Measurements from ENCODE around the gene GAS6.

Gene GAS6

GRCh38 chr13:113887700-113888201, 23.9 kb upstream of the GAS6 start:
- no peak for DNase-seq (ENCODE audit: low read depth)

DNA sequence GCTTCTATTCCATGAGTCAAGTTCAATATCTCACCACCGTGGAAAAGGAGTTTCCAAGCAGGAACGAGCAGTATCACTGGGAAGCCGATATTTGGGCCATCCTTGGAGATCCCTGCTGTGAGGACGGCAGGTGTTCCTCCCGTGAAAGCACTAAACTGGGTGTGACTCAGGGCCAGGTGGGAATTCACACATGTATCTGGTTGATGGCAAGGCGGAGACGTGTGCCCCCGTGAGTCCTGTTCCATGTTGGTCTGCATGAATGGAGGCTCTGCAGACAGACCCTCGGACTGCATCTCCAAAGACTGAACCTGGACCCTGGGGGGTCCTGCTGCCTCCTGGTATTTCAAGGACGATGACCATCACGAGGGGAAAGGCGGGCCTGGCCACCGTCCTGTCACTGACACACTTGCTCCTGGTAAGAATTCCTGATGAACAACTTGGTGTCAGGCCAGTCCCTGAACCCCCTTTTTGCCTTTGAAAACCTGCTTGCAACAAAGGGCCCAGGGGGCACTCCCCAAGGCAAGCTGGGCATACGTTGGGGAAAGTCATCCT, 22.8 kb upstream of the GAS6 start:
- no peak for DNase-seq (ENCODE audit: low read depth)

- DNase-seq (ENCODE audit: low read depth): no peak
These were observed 20.9 kb upstream of the GAS6 start for GRCh38 chr13:113884821-113885220.

DNA sequence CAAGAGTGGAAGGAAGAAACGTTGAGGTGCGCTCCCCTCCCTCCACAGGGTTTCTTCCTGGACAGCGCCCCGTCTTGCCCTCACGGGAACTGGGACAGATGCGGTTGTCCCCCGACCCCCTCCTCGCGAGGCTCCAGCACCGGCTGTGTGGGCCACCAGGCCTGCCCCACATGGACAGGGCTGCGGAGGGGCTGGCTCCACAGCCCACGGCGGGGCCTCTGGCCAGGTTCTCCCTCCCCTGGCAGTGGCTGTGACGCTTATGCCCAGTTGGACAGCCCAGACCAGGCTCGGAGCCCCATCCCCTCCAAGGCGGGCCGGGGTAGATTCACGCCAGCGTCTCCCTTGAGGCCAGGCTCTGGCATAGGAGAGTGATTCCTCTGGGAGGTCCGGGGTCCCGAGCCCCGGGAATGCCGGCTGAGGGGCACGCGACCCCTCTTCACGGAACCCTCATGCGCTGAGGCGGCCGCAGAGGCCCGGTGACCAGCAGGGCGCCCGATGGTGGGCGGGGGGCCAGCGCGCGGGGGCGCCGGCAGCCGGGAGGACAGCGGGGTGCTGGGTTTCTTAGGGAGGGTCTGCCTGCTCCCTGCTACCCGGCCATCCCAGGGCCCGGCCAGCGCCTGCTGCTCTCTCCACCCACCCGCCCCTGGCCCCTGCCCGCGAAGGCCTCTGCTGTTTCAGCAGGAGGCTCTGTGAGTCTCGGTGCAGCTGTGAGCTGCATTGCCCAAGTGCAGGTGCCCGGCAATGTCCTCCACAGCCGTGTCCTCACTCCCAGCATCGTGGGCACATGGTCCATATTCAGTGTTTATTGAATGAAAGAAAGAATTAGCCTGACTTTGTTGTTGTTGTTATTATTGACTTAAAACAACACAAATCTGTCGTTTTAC, 20.3 kb upstream of the GAS6 start:
- DNase-seq (ENCODE audit: low read depth): no peak

- DNase-seq (ENCODE audit: low read depth): no peak
These were observed 19.5 kb upstream of the GAS6 start for GRCh38 chr13:113883314-113883811.

DNA sequence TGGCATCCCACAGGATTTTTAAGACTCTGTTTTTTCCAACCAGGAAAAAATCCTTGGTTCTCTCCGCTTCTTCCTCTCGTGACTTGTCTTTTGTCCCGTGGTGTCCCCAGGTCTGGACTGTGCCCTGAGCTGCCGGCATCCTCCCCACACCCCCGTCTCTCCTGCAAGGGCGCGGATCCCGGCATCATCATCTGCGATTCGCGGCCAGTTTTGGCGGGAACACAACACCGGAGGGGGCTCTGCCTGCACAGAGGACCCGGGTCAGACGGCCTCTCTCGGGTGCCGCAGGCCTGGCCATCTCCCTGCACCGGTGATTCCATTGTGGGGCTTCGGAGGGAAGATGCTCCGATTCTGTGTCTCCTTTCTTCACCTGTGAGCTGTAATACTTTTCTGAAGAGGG, 18.8 kb upstream of the GAS6 start:
- DNase-seq (ENCODE audit: low read depth): no peak

- DNase-seq (ENCODE audit: low read depth): no peak
These were observed 18.4 kb upstream of the GAS6 start for GRCh38 chr13:113882267-113882630.

GRCh38 chr13:113881614-113882266, 17.9 kb upstream of the GAS6 start:
- no peak for DNase-seq (ENCODE audit: low read depth)

- DNase-seq (ENCODE audit: low read depth): no peak
These were observed 17.1 kb upstream of the GAS6 start for GRCh38 chr13:113880651-113881611.

DNA sequence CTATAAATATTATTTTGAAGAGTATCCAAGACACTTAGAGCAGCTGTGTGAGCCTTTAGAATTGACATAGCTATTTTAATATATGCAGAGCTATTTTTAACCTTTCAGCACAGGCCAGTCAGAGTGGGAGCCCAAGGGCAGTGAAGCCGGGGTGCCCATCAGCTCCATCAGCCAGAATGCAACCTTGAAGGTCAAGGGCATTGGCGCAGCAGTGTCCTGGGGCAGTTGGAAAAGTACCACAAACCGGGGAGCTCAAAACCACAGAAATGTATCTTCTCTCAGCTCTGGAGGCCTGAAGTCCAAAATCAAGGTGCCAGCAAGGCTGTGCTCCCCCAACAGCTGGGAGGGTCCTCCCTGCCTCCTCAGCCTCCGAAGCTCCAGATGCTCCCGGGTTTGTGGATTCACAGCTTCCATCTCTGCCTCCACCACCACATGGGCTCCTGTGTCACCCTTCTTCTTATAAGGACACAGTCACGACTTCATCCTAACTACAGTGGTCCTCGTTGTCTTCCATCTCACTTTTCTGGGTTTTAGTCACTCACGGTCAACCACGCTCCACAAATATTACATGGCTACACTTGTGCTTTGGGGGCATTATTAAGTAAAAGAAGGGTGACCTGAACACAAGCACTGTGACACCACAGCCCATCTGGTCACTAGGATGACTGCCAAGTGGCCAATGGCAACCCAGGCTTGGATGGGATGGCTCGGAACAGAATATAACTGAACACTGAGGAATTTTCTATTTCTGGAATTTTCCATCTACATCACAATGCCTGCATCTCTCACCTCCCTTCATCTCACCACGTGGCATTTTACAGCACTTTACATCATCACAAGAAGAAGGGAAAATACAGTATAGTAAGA, 15.9 kb upstream of the GAS6 start:
- no peak for DNase-seq (ENCODE audit: low read depth)

GRCh38 chr13:113879017-113879416, 15.1 kb upstream of the GAS6 start:
- DNase-seq (ENCODE audit: low read depth): no peak

DNA sequence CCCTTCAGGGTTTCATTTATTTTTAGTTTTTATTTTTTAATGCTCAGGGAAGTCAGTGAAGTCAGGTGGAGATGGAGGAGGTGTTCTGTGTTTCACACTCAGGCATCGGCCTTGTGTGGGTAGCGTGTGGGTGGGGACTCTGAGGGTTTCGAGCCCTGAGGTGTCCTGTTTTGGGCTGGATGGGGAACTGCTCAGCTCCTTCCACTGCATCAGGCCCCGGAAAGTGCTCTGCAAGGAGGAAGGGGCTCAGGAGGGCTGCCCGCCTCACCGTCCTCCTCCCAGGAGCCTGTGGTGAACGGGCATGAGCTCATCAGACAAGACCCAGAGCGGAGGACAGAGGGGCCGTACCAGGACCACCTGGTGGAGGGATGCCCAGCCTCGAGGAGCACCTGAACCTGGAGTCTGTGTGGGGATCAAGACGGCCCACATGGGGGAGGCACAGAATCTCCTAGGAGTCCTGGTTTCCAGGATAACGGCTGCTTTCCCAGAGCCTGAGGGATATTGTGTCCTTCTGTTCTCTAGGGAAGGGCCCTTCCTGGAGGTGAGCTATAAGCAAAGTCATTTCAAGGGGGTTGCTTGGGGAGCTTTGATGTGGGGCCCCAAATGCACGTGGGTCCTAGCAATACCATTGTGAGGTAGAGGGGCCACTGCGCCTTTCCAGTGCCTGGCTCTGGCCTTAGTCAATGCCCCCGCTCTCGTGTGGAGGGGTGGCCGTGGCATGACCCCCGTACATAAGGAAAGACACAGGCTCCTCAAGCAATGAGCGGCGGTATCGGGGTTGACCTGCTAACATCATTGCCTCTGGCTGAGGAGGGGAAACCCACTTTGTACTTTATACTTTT, 13.5 kb upstream of the GAS6 start:
- no peak for DNase-seq (ENCODE audit: low read depth)

DNA sequence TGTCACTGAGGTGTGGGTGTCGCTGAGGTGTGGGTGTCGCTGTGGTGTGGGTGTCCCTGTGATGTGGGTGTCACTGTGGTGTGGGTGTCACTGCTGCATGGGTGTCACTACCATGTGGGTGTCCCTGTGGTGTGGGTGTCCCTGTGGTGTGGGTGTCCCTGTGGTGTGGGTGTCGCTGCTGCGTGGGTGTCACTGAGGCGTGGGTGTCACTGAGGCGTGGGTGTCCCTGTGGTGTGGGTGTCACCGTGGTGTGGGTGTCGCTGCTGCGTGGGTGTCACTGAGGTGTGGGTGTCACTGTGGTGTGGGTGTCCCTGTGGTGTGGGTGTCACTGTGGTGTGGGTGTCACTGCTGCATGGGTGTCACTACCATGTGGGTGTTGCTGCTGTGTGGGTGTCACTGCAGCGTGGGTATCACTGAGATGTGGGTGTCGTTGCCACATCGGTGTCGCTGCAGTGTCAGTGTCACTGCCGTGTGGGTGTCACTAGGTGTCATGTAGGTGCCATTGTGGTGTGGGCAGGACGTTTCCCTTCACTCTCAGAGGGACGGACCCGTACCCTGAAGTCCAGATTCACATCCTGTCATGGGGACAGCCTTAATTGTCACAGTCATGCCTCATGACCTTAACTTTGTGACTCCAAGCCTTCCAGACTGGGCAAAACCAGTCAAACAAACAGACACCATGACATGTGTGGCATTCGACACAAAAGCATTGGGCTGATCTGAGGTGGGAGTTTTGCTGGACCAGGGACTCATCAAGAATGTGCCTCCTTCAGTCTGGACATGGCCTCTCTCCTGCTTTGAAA, 12.7 kb upstream of the GAS6 start:
- no peak for DNase-seq (ENCODE audit: low read depth)

DNA sequence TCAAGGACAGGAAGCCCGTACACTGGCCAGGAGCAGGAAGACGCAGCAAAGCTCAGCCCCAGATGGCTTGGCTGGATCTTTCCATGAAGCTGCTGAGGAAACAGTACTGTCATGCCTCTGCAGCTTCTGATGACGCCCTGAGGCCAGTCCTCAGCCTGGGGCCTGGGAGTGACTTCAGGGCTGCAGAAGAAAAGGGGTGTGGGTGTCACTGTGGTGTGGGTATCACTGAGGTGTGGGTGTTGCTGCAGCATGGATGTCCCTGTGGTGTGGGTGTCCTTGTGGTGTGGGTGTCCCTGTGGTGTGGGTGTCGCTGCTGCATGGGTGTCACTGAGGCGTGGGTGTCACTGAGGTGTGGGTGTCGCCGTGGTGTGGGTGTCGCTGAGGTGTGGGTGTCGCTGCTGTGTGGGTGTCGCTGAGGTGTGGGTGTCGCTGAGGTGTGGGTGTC, 12.0 kb upstream of the GAS6 start:
- DNase-seq (ENCODE audit: low read depth): no peak

DNA sequence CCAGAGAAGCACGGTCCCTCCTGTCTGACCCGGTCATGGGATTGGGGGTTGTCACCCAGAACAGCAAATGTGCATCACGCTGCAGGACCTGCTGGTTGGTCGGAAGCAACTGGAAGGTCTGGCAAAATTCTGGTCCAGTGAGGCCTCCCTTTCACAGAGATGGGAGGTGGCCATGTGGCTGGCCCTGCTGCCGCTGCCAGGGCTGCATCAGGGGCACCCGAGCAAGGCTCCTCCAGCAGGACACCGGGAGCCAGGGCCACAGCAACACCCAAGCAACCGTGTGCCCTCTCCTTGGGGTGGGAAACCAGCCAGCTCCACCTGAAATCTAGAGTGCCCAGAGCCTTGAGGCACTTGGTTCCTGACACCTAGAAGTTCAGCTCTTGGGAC, 11.5 kb upstream of the GAS6 start:
- no peak for DNase-seq (ENCODE audit: low read depth)

DNA sequence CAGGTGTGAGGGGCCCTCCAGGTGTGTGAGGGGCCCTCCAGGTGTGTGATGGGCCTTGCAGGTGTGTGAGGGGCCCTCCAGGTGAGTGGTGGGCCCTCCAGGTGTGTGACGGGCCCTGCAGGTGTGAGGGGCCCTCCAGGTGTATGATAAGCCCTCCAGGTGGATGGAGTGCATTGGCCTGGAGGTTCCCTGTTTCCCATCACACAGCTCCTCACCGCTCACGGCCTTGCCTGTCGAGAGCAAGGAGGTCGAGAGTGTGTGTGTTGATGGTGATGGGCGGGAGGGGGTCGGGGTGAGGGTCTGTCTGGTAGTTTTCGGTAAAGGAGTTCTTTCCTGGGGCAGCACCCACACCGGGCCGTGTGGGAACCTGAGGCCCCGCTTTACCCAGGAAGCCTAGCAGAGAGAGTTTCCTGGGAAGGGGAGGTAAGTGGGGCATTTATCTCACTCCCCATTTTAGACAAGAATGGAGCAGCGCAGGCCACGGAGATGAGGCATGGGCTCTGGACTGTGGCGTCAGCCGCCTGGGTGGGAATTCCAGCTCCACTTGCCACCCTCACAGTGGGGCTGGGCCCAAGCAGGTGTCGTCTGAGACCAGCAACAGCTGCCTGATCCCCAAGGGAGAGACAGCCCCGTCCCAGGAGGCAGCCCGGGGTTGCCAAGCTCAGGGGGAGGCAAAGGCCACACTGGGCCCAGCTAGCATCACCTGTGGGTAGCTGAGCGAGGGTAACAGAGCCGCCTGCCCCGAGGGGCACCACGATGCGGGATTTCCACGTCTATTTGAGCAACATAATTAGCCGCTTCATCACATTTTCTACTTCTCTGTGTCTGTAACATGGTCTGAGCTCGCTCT, 10.9 kb upstream of the GAS6 start:
- no peak for DNase-seq (ENCODE audit: low read depth)

DNA sequence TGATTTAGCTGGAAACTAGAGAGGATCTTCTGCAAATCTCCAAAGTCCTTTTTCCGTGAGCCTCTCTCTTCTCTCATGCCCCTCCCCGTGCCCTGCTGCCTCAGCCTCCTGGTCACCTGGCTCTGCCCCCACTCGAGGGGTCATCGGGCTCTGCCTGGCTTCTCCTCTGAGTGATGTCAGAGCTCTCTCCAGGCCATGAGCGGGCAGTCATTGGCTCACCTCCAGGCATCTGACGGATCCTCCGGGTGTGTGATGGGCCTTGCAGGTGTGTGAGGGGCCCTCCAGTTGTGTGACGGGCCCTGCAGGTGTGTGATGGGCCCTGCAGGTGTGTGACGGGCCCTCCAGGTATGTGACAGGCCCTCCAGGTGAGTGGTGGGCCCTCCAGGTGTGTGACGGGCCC, 10.3 kb upstream of the GAS6 start:
- no peak for DNase-seq (ENCODE audit: low read depth)

- DNase-seq (ENCODE audit: low read depth): no peak
These were observed 5.4 kb upstream of the GAS6 start for GRCh38 chr13:113869263-113869662.

Measured in GM04504 (cell line).